Endothelial cell of umbilical vein (primary cell): ENCODE results near the gene SPAG16. TPM values are rescaled to one million over a fixed set of nuclear protein-coding genes. Genes with fewer than 3 reads are reported as not detected.

Source experiments
- BruUV-seq: library from RNA; stranded (reverse); fragments of 400-500 nt; replicated peaks from 2 replicates; lab custom pipeline; 2021; lab: Mats Ljungman, UMichigan
- CTCF ChIA-PET: fragments of 300-600, 350-600 bp; sonication (Branson Sonifier 250); formaldehyde crosslinking; loops from one replicate; lab custom pipeline; 2021; ENCODE audit warnings: antibody characterized with exemption, inconsistent platforms; lab: Charles Lee
- POLR2A ChIA-PET: fragments of 300-600, 350-600 bp; sonication (Branson Sonifier 250); formaldehyde crosslinking; loops from one replicate; lab custom pipeline; 2021; ENCODE audit warnings: antibody characterized with exemption, inconsistent platforms; lab: Charles Lee
- DNase-seq: peaks from one replicate; pipeline ENCODE4 v3.0.0-alpha.2; 2011; ENCODE audit warnings: low read depth, low spot score
- FAIRE-seq: peaks from 2 replicates; lab custom pipeline; 2011; peaks lifted over from hg19 to GRCh38; lab: Jason Lieb, UNC
- H2AFZ ChIP-seq: 2 replicates; pipeline ENCODE4 v1.6.0; 2012; ENCODE audit warnings: low read depth, low read length, control low read depth, inconsistent platforms
- H3K27ac ChIP-seq: 2 replicates; pipeline ENCODE4 v1.5.1; 2011; ENCODE audit warnings: low read depth, mild to moderate bottlenecking, control low read depth, low read length, moderate library complexity; ENCODE audit not compliant: insufficient read depth
- H3K27me3 ChIP-seq, 2 experiments: 2 replicates each; pipeline versions ENCODE4 v1.6.0 to v1.6.1; 2011; ENCODE audit warnings: low read length in 2 of 2, mixed read lengths in 1 of 2; ENCODE audit not compliant: control insufficient read depth in 2 of 2, insufficient read depth in 2 of 2
- H3K36me3 ChIP-seq, 2 experiments: 2 replicates in 1 of 2; 3 replicates in 1 of 2; pipeline ENCODE4 v1.5.1; 2011; ENCODE audit warnings: low read length in 2 of 2, mild to moderate bottlenecking in 1 of 2, moderate library complexity in 1 of 2; ENCODE audit not compliant: control insufficient read depth in 2 of 2, insufficient read depth in 2 of 2; ENCODE audit errors: extremely low read depth in 1 of 2
- H3K4me1 ChIP-seq: 3 replicates; pipeline ENCODE4 v1.5.1; 2011; ENCODE audit warnings: mild to moderate bottlenecking, low read length; ENCODE audit not compliant: control insufficient read depth, insufficient read depth; ENCODE audit errors: extremely low read depth
- H3K4me2 ChIP-seq: 2 replicates; pipeline ENCODE4 v1.6.1; 2011; ENCODE audit warnings: low read length, control low read depth, mixed read lengths; ENCODE audit not compliant: insufficient read depth
- H3K4me3 ChIP-seq, 3 experiments: fragments of 200-600 bp in 1 of 3; sonication (generic), shearing (Covaris generic) in 1 of 3; replicated peaks in 1 of 3; 2 replicates each; pipeline ENCODE4 v1.5.1; 2011 to 2016; ENCODE audit warnings: control low read depth in 3 of 3, low read length in 3 of 3, mild to moderate bottlenecking in 2 of 3, inconsistent platforms in 1 of 3, low read depth in 1 of 3, moderate library complexity in 1 of 3; ENCODE audit not compliant: insufficient read depth in 1 of 3
- H3K79me2 ChIP-seq: 2 replicates; pipeline ENCODE4 v1.6.0; 2012; ENCODE audit warnings: low read length, inconsistent platforms; ENCODE audit not compliant: control insufficient read depth, insufficient read depth
- H3K9ac ChIP-seq: replicated peaks from 2 replicates; pipeline ENCODE3; 2011; ENCODE audit warnings: low read length, control low read depth; ENCODE audit not compliant: insufficient read depth; ENCODE audit errors: extremely low read depth
- H3K9me1 ChIP-seq: replicated peaks from 3 replicates; pipeline ENCODE4 v1.6.0; 2011; ENCODE audit warnings: mild to moderate bottlenecking, low read length; ENCODE audit not compliant: control insufficient read depth, insufficient read depth; ENCODE audit errors: extremely low read depth
- H3K9me3 ChIP-seq: replicated peaks from 2 replicates; pipeline ENCODE4 v1.5.1; 2012; ENCODE audit warnings: low read length, inconsistent platforms; ENCODE audit not compliant: control insufficient read depth, insufficient read depth
- H4K20me1 ChIP-seq: replicated peaks from 2 replicates; pipeline ENCODE3; 2011; ENCODE audit warnings: mild to moderate bottlenecking, low read length; ENCODE audit not compliant: control insufficient read depth, insufficient read depth; ENCODE audit errors: extremely low read depth
- CTCF ChIP-seq, 2 donors: IDR thresholded peaks; 1 replicate in 1 of 2; 2 replicates in 1 of 2; pipeline ENCODE4 v1.5.1; 2011; ENCODE audit warnings: low read length in 2 of 2, mild to moderate bottlenecking in 2 of 2, moderate library complexity in 2 of 2, control low read depth in 1 of 2, inconsistent platforms in 1 of 2, low read depth in 1 of 2; ENCODE audit not compliant: insufficient read depth in 1 of 2; ENCODE audit errors: extremely low read depth in 1 of 2
- EZH2 ChIP-seq: IDR thresholded peaks from 2 replicates; pipeline ENCODE4 v1.6.1; 2012; ENCODE audit warnings: borderline replicate concordance, low read depth, mild to moderate bottlenecking, moderate library complexity, low read length, inconsistent platforms; ENCODE audit not compliant: severe bottlenecking
- FOS ChIP-seq: IDR thresholded peaks from 2 replicates; pipeline ENCODE4 v1.6.1; 2011; ENCODE audit warnings: mild to moderate bottlenecking, low read length, moderate library complexity, borderline replicate concordance; ENCODE audit not compliant: insufficient read depth
- GATA2 ChIP-seq: IDR thresholded peaks from 2 replicates; pipeline ENCODE4 v1.7.0; 2011; ENCODE audit warnings: low read depth, mild to moderate bottlenecking, moderate library complexity, mixed read lengths, low read length; ENCODE audit not compliant: insufficient read length, insufficient read depth
- JUN ChIP-seq: IDR thresholded peaks from 2 replicates; pipeline ENCODE4 v1.6.1; 2011; ENCODE audit warnings: borderline replicate concordance, low read depth; ENCODE audit not compliant: insufficient read length, insufficient read depth
- MAX ChIP-seq: IDR thresholded peaks from 2 replicates; pipeline ENCODE4 v1.6.1; 2011; ENCODE audit not compliant: insufficient read depth, insufficient read length
- MYC ChIP-seq: IDR thresholded peaks from one replicate; pipeline ENCODE4 v1.6.1; 2011; ENCODE audit warnings: mild to moderate bottlenecking, low read depth, low read length
- POLR2A ChIP-seq: IDR thresholded peaks from 2 replicates; pipeline ENCODE4 v1.6.1; 2012; ENCODE audit warnings: low read depth, mild to moderate bottlenecking, control low read depth, low read length
- POLR2AphosphoS5 ChIP-seq: IDR thresholded peaks from 2 replicates; pipeline ENCODE4 v1.6.1; 2012; ENCODE audit warnings: low read depth, mild to moderate bottlenecking, control low read depth, low read length, moderate library complexity; ENCODE audit not compliant: insufficient read depth
- dilution Hi-C: fragments of 300-500 bp; cut with MboI; formaldehyde crosslinking; loops from one replicate; pipeline ENCODE4 v1.15.0; 2019; ENCODE audit warnings: low sequenced_read_pairs; ENCODE audit not compliant: extremely low pct_ligation_motif_present
- intact Hi-C: fragments of 100-400 bp; cut with micrococcal nuclease; formaldehyde crosslinking; loops from one replicate; pipeline ENCODE4 v1.10.0; 2022
- polyA plus RNA-seq, 4 experiments: library from polyadenylated mRNA; depleted of rRNA in 3 of 4; stranded (reverse) in 3 of 4; unstranded in 1 of 4; fragments of >200 nt; gene quantifications; 2 replicates each; pipeline versions ENCODE4 v1.2.1 to v1.2.3, GENCODE V29; 2011 to 2012; ENCODE audit warnings: missing spikeins in 1 of 4
- total RNA-seq: library from RNA; stranded (reverse); gene quantifications from 2 replicates; pipeline ENCODE4 v1.2.3, GENCODE V29; 2021

Gene SPAG16
- total and polyA plus RNA-seq, 2 donors (not counting 3 experiments of a cell fraction or from before 2014, with no cell fraction given): 4.0 to 7.7 TPM

GRCh38 chr2:214108598-214108997 lies 824.3 kb downstream of the SPAG16 start:
- Histone ChIP-seq H3K36me3 (no peaks in the 10 kb centered on the region), H3K4me3 (no peak overlapping the region), H3K27me3 (no peaks in the 10 kb centered on the region), H3K79me2 (no peaks in the 10 kb centered on the region), H2AFZ (no peak overlapping the region), H3K4me1 (no peaks in the 10 kb centered on the region), H3K27ac (no peak overlapping the region), H3K4me2 (no peak overlapping the region), H4K20me1 (no peaks in the 10 kb centered on the region), H3K9me1 (no peaks in the 10 kb centered on the region), H3K9ac (no peak overlapping the region), H3K9me3 (no peaks in the 10 kb centered on the region)
- TF ChIP-seq CTCF (IDR thresholded peaks at IDR 0.05; ENCODE audit: extremely low read depth in 1 of 2, insufficient read depth in 1 of 2, low read depth in 1 of 2, low read length in 2 of 2) (no peak), FOS (no peak), JUN (no peak), POLR2AphosphoS5 (no peak), MYC (no peak), EZH2 (no peak), GATA2 (no peak), MAX (no peak), POLR2A (no peak)
- POLR2A ChIA-PET: no interaction called here
- no TSS peak for BruUV-seq
- intact Hi-C loops (no loop called here), dilution Hi-C loops (no loop called here)
- CTCF ChIA-PET: interaction anchor here (1.3 kb wide), 1 partner anchor 11 kb away, joined by 3 read pairs; no protein-coding TSS in a partner anchor
- no peak for FAIRE-seq
- no peak for DNase-seq
